Measurements from ENCODE around the gene HID1. TPM values are rescaled to one million over a fixed set of nuclear protein-coding genes. Genes with fewer than 3 reads are reported as not detected.
A peak's percentile ranks its signal among the peaks of the same experiment; 100 is the strongest.

The HID1 gene
- total RNA-seq, 1 experiment from 2014 or later: 43.8 TPM

GRCh38 chr17:74949455-74950115, 23.0 kb downstream of the HID1 start:
- Histone ChIP-seq H3K36me3 (ENCODE audit: control insufficient read depth in 1 of 2, insufficient read depth in 2 of 2, low read length in 2 of 2) (no peaks in the 10 kb centered on the region), H4K20me1 (ENCODE audit: insufficient read depth) (no peaks in the 10 kb centered on the region), H3K27me3 (ENCODE audit: insufficient read depth, low read length) (no peaks in the 10 kb centered on the region), H3K9ac (ENCODE audit: low read length) (no peak overlapping the region), H3K9me3 (ENCODE audit: control insufficient read depth in 1 of 2, insufficient read depth in 1 of 2, low read depth in 1 of 2, low read length in 2 of 2) (no peaks in the 10 kb centered on the region), H3K79me2 (ENCODE audit: insufficient read depth, low read length) (no peaks in the 10 kb centered on the region), H3K4me2 (ENCODE audit: low read length) (no peak overlapping the region), H3K4me3 (replicated peaks in 1 of 2; ENCODE audit: low read depth in 1 of 2, low read length in 2 of 2) (no peak overlapping the region), H3K27ac (ENCODE audit: low read depth, low read length) (no peak overlapping the region), H2AFZ (ENCODE audit: low read depth, low read length, poor library complexity, severe bottlenecking) (no peak overlapping the region), H3K4me1 (ENCODE audit: control insufficient read depth in 1 of 2, insufficient read depth in 2 of 2, low read length in 2 of 2) (peaks cover 2 to 19% of the 10 kb centered on the region in 2 experiments; a peak in 3 of 4 replicates), H3K9me2 (ENCODE audit: insufficient read depth) (no peaks in the 10 kb centered on the region)
- no peak for DNase-seq (ENCODE audit: low read depth, low spot score)
- CTCF ChIA-PET: interaction anchor here (1.4 to 4.1 kb wide), 3 partner anchors 8 to 26 kb away, joined by 6 to 24 read pairs (median 10); partner anchors contain the start of gene OTOP2
- intact Hi-C loops (cut with micrococcal nuclease): no loop called here
- TF ChIP-seq ZNF274 (IDR thresholded peaks at IDR 0.05; ENCODE audit: low read depth, low read length): no peak
- TF ChIP-seq FOSL1 (IDR thresholded peaks at IDR 0.05; ENCODE audit: low read depth): no peak
- no peak for TF ChIP-seq MAX (IDR thresholded peaks at IDR 0.05)
- no peak for TF ChIP-seq JUND (IDR thresholded peaks at IDR 0.05)
- no peak for TF ChIP-seq EGR1 (IDR thresholded peaks at IDR 0.05; ENCODE audit: low read depth)
- TF ChIP-seq, protein P1, sequence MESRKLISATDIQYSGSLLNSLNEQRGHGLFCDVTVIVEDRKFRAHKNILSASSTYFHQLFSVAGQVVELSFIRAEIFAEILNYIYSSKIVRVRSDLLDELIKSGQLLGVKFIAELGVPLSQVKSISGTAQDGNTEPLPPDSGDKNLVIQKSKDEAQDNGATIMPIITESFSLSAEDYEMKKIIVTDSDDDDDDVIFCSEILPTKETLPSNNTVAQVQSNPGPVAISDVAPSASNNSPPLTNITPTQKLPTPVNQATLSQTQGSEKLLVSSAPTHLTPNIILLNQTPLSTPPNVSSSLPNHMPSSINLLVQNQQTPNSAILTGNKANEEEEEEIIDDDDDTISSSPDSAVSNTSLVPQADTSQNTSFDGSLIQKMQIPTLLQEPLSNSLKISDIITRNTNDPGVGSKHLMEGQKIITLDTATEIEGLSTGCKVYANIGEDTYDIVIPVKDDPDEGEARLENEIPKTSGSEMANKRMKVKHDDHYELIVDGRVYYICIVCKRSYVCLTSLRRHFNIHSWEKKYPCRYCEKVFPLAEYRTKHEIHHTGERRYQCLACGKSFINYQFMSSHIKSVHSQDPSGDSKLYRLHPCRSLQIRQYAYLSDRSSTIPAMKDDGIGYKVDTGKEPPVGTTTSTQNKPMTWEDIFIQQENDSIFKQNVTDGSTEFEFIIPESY (IDR thresholded peaks at IDR 0.05; ENCODE audit: extremely low read depth, insufficient replicate concordance, low read length): no peak
- TF ChIP-seq SP1 (IDR thresholded peaks at IDR 0.05; ENCODE audit: low read depth): no peak
- TF ChIP-seq YY1 (IDR thresholded peaks at IDR 0.05; ENCODE audit: extremely low read depth, insufficient replicate concordance, low read depth, low read length): no peak
- TF ChIP-seq SIN3A (IDR thresholded peaks at IDR 0.05; ENCODE audit: low read depth): no peak
- TF ChIP-seq ELF1 (IDR thresholded peaks at IDR 0.05; ENCODE audit: borderline replicate concordance, low read depth): no peak
- no peak for TF ChIP-seq ATF3 (IDR thresholded peaks at IDR 0.05)
- TF ChIP-seq TCF7L2 (IDR thresholded peaks at IDR 0.05; ENCODE audit: borderline replicate concordance, extremely low read depth, insufficient read depth, insufficient read length): no peak
- no peak for TF ChIP-seq CEBPB (IDR thresholded peaks at IDR 0.05; ENCODE audit: low read depth)
- TF ChIP-seq POLR2AphosphoS5 (IDR thresholded peaks at IDR 0.05; ENCODE audit: low read depth, low read length): no peak
- TF ChIP-seq EZH2 (IDR thresholded peaks at IDR 0.05): no peak
- TF ChIP-seq EZH2phosphoT487 (IDR thresholded peaks at IDR 0.05; ENCODE audit: borderline replicate concordance): no peak
- peak; percentile 9; the same call in 1 of the 2 replicates for ATAC-seq
- no TSS peak for BruUV-seq (replicated peaks)
- POLR2A ChIA-PET: no interaction called here
- RAD21 ChIA-PET (ENCODE audit: low non-redundant PET in 1 of 2, low total read pairs in 2 of 2, uncharacterized antibody in 2 of 2, unreplicated experiment in 2 of 2): no interaction called here
